Measurements from ENCODE around the gene MMP20. TPM values are rescaled to one million over a fixed set of nuclear protein-coding genes. Genes with fewer than 3 reads are reported as not detected.

Gene MMP20
- total RNA-seq, 2 experiments from 2014 or later = not detected

DNA sequence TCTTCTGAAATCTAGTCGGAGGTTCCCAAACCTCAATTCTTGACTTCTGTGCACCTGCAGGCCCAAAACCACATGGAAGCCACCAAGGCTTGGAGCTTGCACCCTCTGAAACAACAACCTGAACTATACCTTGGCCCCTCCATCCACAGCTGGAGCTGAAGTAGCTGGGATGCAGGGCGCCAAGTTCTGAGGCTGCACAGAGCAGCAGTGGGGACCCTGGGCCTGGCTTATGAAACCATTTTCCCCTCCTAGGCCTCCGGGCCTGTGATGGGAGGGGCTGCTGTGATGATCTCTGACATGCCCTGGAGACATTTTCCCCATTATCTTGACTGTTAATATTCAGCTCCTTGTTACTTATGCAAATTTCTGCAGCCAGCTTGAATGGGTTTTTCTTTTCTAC lies 56.3 kb downstream of the MMP20 start:
- H3K36me3 Mint-ChIP-seq = peaks cover 2% of the 10 kb centered on the region

DNA sequence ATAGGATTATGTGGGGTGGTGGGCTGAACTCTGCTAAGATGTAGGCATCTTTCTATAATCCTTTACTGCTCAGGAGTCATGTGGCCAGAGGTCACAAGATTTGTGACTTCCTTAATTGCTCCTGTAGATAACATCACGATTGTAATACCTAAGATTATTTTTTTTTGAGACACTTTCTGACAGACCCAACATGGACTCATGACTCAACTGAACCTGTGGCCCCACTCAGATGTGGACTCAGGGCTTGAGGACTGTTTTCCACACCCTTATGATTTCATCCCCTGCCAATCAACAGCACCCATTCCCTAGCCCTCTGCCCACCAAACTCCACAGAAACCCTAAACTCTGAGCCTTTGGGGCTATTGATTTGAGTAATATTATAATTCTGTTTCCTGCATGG lies 59.0 kb downstream of the MMP20 start:
- Mint-ChIP-seq H3K36me3 (peaks cover 2% of the 10 kb centered on the region), H3K27me3 (no peaks in the 10 kb centered on the region), H3K9me3 (peaks cover 22% of the 10 kb centered on the region), H3K4me3 (no peak overlapping the region), H3K4me1 (peaks cover 25% of the 10 kb centered on the region), H3K27ac (no peak overlapping the region)
- no peak for DNase-seq

More for the DNA sequence above, 56.3 kb downstream of the MMP20 start:
- DNase-seq = no peak
- no peak overlapping the region for H3K27ac Mint-ChIP-seq
- H3K9me3 Mint-ChIP-seq = peaks cover 23% of the 10 kb centered on the region
- peaks cover 2% of the 10 kb centered on the region for H3K4me1 Mint-ChIP-seq
- no peaks in the 10 kb centered on the region for H3K27me3 Mint-ChIP-seq
- H3K4me3 Mint-ChIP-seq = no peak overlapping the region

DNA sequence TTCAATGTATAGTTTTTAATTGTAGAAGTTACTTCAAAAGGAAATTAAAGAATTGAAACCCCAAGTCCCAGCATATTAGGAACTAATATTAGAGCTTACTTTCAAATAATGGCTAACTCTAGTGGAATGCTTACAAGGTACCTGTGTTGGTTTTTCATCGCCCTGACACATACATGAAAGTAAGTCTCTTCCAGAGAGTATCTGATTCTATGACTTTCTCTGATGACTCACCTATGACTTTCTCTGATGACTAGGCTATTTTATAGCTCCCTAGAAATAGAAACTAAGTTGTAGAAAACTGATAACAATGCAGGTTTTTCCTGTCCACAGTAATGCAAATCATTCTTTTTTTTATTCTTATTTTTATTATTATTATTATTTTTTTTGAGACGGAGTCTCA lies 61.0 kb downstream of the MMP20 start:
- H3K36me3 Mint-ChIP-seq = peaks cover 2% of the 10 kb centered on the region
- H3K27me3 Mint-ChIP-seq = no peaks in the 10 kb centered on the region
- peak overlapping the region; percentile 34 for H3K27ac Mint-ChIP-seq
- peaks cover 18% of the 10 kb centered on the region for H3K9me3 Mint-ChIP-seq
- peaks cover 42% of the 10 kb centered on the region for H3K4me1 Mint-ChIP-seq
- no peak overlapping the region for H3K4me3 Mint-ChIP-seq
- no peak for DNase-seq

DNA sequence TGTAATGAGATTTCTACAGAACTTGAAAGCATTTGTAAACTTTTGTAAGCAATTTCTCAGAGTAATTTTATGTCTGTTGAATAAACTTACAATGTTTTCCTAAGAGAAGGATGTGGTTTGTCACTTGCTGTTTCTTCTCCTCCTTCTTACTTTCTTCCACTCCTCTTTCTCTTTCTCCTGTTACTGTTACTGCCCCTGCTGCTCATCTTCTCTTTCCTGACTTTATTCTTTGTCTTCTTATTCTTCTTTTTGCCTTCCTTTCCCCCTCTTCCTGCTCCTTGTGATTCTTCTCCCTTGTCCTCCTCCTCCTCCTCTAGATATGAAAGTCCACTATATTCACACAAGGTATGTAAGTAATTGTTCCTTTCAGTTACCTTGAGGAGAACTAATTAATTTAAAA lies 63.5 kb downstream of the MMP20 start:
- peak overlapping the region; percentile 30 for H3K27ac Mint-ChIP-seq
- H3K4me1 Mint-ChIP-seq = peaks cover 44% of the 10 kb centered on the region
- H3K27me3 Mint-ChIP-seq = no peaks in the 10 kb centered on the region
- H3K9me3 Mint-ChIP-seq = peaks cover 4% of the 10 kb centered on the region
- no peak for DNase-seq
- H3K36me3 Mint-ChIP-seq = no peaks in the 10 kb centered on the region
- no peak overlapping the region for H3K4me3 Mint-ChIP-seq

DNA sequence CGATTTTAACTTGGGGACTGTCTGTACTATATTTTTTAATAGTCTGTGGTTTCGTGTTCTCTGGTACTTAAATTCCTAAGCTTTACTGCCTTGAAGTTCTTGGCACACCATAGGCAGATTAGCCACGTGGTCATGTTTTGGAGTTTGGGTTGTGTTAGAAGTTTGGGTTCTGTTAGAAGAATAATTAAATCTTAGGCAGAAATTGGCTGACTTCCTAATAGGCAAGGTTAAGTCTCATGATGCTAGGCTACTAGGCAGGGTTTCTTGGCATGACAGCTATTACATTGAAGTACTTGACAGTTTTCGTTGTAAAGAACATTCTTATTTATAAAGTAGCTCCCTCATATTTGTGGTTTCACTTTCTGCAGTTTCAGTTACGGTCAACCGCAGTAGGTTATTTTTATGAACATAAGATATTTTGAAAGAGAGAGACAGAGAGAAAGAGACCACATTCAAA lies 64.5 kb downstream of the MMP20 start:
- peak; percentile 6 for DNase-seq
- H3K27me3 Mint-ChIP-seq = no peaks in the 10 kb centered on the region
- H3K27ac Mint-ChIP-seq = peak overlapping the region; percentile 87
- no peaks in the 10 kb centered on the region for H3K36me3 Mint-ChIP-seq
- peaks cover 44% of the 10 kb centered on the region for H3K4me1 Mint-ChIP-seq
- H3K9me3 Mint-ChIP-seq = no peaks in the 10 kb centered on the region
- peak overlapping the region; percentile 71 for H3K4me3 Mint-ChIP-seq

DNA sequence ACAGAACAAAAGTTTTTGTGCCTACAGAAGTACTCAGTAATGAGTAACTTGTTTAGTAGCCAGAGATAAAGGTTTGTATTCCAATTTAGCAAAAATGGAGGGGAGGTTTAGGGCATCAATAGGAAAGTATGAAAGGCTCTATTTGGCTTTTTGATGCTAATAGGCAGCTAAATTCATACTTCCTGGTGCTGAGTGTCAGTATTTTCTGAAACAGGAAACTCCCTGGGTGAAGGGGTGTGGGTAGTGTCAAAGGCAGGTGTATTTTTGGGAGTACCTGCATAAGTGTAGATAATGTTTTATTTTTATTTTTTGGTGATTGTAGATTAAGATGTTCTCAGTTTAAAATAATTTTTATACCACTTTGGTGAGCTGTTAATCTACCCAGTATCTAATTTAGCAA lies 65.3 kb downstream of the MMP20 start:
- H3K4me3 Mint-ChIP-seq = no peak overlapping the region
- H3K27me3 Mint-ChIP-seq = no peaks in the 10 kb centered on the region
- no peak for DNase-seq
- H3K9me3 Mint-ChIP-seq = no peaks in the 10 kb centered on the region
- H3K4me1 Mint-ChIP-seq = peaks cover 44% of the 10 kb centered on the region
- no peaks in the 10 kb centered on the region for H3K36me3 Mint-ChIP-seq
- peak overlapping the region; percentile 74 for H3K27ac Mint-ChIP-seq

DNA sequence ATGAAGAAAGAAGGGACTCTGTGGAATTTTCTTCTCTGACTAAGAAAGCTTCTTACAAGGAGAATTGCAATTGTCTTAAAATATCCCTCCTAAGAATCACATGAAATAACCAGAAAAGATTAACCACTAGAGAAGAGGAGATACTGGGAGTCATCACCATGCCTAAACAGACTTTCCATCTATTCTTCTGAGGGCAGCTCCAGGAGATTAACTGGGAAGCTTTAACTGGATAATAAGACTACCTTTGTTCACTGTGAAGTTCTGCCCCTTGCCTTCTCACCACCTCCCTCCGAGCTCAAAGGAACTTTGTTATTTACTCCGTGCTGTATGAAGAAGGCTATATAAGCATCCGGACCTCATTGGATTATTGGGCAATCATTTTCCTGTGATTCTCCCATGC lies 70.0 kb downstream of the MMP20 start:
- Mint-ChIP-seq H3K27ac (no peak overlapping the region), H3K9me3 (no peaks in the 10 kb centered on the region), H3K27me3 (no peaks in the 10 kb centered on the region), H3K4me1 (peaks cover 11% of the 10 kb centered on the region), H3K36me3 (no peaks in the 10 kb centered on the region), H3K4me3 (no peak overlapping the region)
- DNase-seq = no peak

DNA sequence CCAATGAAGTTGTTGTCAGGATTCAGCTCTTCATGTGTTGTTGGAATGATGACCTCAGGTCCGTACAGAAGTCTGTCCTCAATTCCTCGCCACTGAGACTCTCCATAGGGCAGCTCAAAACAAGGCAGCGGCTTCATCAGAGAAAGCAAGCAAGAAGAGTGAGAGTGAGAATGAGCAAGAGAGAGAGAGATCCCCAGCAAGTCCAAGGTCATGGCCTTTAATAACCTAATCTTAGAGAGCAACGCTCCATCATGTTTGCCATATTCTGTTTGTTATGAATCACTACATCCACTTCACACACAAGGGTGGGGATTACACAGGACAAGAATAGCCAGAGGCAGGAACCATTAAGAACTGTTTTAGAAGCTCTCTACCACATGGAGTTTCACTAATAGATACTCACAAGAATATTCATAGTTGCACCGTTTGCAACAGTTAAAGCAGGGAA lies 71.3 kb downstream of the MMP20 start:
- Mint-ChIP-seq H3K4me3 (no peak overlapping the region), H3K9me3 (no peaks in the 10 kb centered on the region), H3K36me3 (no peaks in the 10 kb centered on the region), H3K27me3 (no peaks in the 10 kb centered on the region), H3K27ac (no peak overlapping the region), H3K4me1 (no peaks in the 10 kb centered on the region)
- DNase-seq = no peak

DNA sequence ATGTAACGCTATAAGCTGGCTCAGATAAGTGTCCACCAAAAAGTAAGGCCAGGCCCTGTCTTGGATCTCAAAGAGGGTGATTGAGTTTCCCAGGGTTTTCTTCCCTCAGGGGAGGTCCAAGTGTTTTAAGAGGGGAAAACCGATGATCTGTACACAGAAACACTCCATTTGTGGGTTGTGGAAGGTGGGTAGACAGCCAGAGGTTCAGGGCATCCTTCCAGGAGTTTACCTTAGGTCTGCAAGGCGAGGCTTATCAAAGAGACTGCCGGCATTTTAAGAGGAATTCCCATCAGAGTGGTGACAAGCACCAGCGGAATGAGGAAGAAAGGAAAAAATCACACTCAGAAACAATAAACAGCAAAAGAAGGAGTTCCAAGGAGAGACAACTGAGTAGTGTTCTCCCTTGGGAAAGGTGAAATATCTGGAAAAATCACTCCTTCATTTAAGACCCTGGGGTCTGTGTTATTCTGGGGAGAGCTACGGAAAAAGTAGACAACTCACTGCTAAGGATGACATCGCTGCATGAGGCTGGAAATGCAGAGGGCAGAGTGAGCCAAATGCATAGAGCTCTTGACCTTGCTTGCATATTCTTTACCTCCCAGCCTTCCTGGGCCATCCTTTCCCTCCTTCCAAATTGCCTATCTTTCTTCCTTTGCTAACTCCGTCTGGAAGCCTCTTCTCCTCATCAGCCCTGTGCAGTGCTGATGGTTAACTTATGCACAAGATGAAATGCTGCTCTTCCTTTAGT lies 72.5 kb downstream of the MMP20 start:
- Mint-ChIP-seq H3K4me3 (no peak overlapping the region), H3K27me3 (no peaks in the 10 kb centered on the region)
- DNase-seq = no peak

DNA sequence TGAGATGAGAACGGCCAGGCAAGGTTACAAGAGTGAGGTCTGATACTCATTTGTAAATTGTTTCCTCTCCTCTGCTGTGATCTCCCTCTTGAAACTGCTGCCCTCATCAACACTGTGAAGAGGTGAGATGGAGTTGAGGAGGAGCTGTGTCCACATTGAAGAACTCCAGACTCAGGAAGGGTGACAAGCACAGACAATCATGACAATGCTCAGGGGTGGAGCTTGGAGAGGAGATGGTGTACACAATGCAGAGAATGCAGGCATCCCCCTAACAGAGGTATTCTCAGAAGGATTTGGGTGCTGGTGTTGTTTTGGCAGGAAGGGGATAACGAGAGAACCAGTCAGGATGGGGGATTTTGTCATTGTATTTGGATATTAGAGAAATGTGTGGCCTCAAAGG lies 73.1 kb downstream of the MMP20 start:
- H3K27ac Mint-ChIP-seq = no peak overlapping the region
- no peaks in the 10 kb centered on the region for H3K4me1 Mint-ChIP-seq
- no peak for DNase-seq
- H3K4me3 Mint-ChIP-seq = no peak overlapping the region
- no peaks in the 10 kb centered on the region for H3K27me3 Mint-ChIP-seq
- no peaks in the 10 kb centered on the region for H3K9me3 Mint-ChIP-seq
- no peaks in the 10 kb centered on the region for H3K36me3 Mint-ChIP-seq

More for the DNA sequence above, 72.5 kb downstream of the MMP20 start:
- no peaks in the 10 kb centered on the region for H3K9me3 Mint-ChIP-seq
- H3K36me3 Mint-ChIP-seq = no peaks in the 10 kb centered on the region
- no peaks in the 10 kb centered on the region for H3K4me1 Mint-ChIP-seq
- no peak overlapping the region for H3K27ac Mint-ChIP-seq

DNA sequence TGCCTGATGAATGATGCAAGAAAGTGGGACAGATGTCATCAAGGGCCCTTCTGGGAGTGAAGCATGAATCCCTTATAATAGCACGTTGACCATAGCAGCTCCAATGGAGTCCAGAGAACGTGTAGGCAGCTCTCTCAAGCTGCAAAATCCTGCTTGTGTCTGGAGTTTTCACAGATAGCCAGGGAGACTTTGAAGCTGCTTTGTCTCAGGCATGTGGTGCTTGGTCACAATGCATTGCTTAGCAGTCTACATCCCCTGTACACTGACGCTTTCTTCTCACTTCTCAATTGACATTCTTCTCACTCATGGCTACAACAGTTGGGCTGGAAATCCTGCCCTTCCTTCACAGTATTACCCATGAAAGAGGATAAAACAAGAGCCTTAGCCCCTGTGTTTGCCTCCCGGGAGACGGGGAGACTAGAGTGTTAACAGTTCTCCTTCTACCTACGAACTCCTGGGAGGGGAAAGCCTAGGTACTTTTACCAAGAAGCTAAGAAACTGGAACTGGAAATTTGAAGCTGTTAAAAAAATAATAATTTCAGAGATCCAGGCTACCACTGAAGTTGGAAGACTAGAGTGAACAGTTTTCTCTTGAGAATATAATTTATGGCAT lies 73.9 kb downstream of the MMP20 start:
- H3K4me3 Mint-ChIP-seq = no peak overlapping the region
- H3K9me3 Mint-ChIP-seq = no peaks in the 10 kb centered on the region
- H3K27me3 Mint-ChIP-seq = no peaks in the 10 kb centered on the region
- DNase-seq = no peak
- H3K27ac Mint-ChIP-seq = no peak overlapping the region
- H3K4me1 Mint-ChIP-seq = no peaks in the 10 kb centered on the region
- H3K36me3 Mint-ChIP-seq = no peaks in the 10 kb centered on the region

DNA sequence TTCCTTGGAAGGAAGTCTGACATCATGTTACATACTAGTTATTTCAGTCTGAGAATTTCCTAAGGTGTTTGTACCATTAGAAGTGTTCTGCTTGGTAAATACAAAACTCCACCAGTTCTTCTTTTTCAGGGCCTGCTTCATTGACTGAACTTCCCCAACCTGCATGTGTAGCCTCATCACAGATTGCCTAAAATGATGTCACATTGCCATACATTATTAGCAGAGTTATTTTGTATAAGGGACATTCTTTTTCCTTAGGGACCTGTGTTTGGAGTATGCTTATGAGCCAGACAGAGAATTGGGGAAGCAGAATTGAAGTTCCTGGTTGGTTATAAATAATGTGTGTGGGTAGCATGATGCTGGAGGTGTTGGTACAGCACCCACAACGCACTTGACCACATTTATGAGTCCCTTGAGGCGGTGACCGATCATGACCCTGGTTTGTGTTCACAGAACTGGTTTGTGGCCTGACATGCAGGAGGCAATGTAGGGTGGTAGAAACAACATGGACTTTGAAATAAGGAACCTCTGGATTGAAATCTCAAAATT lies 78.1 kb downstream of the MMP20 start:
- Mint-ChIP-seq H3K4me3 (no peak overlapping the region), H3K27ac (no peak overlapping the region), H3K4me1 (no peaks in the 10 kb centered on the region), H3K36me3 (no peaks in the 10 kb centered on the region), H3K9me3 (no peaks in the 10 kb centered on the region), H3K27me3 (no peaks in the 10 kb centered on the region)
- no peak for DNase-seq

DNA sequence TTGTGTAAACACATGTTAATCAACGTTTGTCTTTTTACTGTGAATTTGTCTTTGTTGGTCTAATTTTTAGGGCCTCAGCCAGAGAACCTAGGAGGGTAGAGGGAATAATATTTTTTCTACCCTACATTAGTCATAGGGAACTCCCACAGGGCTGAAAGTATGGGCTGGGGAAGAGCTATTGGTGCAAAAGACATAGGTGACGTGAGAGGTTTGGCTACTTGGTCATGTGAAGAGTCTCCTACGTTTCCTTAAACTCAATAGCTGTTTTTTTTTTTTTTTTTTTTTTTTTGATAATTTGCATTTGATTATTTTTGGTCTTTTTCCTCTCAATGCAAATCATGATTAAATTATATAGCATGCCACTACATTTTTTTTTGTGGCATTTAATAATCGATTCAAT lies 78.7 kb downstream of the MMP20 start:
- Mint-ChIP-seq H3K27ac (no peak overlapping the region), H3K4me3 (no peak overlapping the region), H3K27me3 (no peaks in the 10 kb centered on the region), H3K36me3 (no peaks in the 10 kb centered on the region), H3K4me1 (no peaks in the 10 kb centered on the region), H3K9me3 (no peaks in the 10 kb centered on the region)
- DNase-seq = no peak

DNA sequence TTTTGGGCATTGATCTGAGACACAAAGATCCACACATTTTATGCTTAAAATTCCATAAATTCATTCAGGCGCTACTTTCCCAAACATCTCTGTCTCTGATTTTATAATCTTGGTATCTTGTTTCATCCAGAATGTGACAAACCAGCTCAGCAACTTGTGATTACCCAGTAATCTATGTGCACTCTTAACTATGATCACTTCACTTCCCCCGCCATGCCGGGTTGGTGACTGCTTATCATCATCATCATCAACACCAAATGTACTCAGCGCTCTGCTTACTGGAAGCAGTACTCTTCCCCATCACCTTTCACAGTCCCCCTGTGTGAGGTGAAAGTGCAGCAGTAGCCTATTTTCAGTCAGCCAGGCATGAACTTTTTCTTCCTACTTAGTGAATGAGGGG lies 79.4 kb downstream of the MMP20 start:
- no peak for DNase-seq
- H3K4me1 Mint-ChIP-seq = no peaks in the 10 kb centered on the region
- H3K36me3 Mint-ChIP-seq = no peaks in the 10 kb centered on the region
- no peak overlapping the region for H3K27ac Mint-ChIP-seq
- H3K9me3 Mint-ChIP-seq = no peaks in the 10 kb centered on the region
- H3K27me3 Mint-ChIP-seq = no peaks in the 10 kb centered on the region
- no peak overlapping the region for H3K4me3 Mint-ChIP-seq

DNA sequence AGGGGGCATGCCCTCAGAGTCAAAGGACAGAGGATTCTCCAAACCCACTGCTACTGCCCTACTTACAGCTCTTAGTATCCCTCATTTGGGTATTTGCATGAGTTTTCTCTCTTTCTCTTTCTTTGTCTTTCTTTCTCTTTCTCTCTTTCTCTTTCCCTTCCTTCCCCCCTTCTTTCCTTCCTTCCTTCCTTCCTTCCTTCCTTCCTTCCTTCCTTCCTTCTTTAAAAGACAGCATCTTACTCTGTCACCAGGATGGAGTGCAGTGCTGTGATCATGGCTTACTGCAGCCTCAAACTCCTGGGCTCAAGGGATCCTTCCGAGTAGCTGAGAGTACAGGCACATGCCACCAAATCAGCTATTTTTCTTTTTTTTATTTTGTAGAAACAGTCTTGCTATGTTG lies 80.5 kb downstream of the MMP20 start:
- no peaks in the 10 kb centered on the region for H3K4me1 Mint-ChIP-seq
- H3K27me3 Mint-ChIP-seq = no peaks in the 10 kb centered on the region
- no peak overlapping the region for H3K27ac Mint-ChIP-seq
- no peak for DNase-seq
- H3K36me3 Mint-ChIP-seq = no peaks in the 10 kb centered on the region
- H3K4me3 Mint-ChIP-seq = no peak overlapping the region
- no peaks in the 10 kb centered on the region for H3K9me3 Mint-ChIP-seq

DNA sequence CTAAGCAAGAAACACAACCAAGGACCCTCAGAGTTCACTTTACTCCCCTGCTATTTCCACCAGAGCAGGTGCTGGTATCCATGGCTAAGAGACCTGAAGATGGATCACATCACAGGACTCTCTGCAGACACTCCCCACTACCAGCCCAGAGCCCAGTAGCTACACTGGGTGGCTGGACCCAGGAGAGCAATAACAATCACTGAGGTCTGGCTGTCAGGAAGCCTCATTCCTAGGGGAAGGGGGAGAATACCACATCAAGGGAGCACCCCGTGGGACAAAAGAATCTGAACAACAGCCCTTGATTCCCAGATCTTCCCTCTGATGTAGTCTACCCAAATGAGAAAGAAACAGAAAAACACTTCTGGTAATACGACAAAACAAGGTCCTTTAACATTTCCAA lies 85.6 kb downstream of the MMP20 start:
- Mint-ChIP-seq H3K27ac (no peak overlapping the region), H3K36me3 (no peaks in the 10 kb centered on the region), H3K4me3 (no peak overlapping the region), H3K4me1 (no peaks in the 10 kb centered on the region), H3K9me3 (no peaks in the 10 kb centered on the region), H3K27me3 (no peaks in the 10 kb centered on the region)
- no peak for DNase-seq
